ENCODE results near the gene STK33. TPM values are rescaled to one million over a fixed set of nuclear protein-coding genes. Genes with fewer than 3 reads are reported as not detected.

Gene STK33
- total RNA-seq, 1 experiment from 2014 or later, result not detected

- in situ Hi-C loops (cut with HindIII; ENCODE audit: low pct_unique_long_range_greater_than_20kb, low sequenced_read_pairs), result no loop called here
Observed at GRCh38 chr11:8390851-8391612, 203.0 kb downstream of the STK33 start.

DNA sequence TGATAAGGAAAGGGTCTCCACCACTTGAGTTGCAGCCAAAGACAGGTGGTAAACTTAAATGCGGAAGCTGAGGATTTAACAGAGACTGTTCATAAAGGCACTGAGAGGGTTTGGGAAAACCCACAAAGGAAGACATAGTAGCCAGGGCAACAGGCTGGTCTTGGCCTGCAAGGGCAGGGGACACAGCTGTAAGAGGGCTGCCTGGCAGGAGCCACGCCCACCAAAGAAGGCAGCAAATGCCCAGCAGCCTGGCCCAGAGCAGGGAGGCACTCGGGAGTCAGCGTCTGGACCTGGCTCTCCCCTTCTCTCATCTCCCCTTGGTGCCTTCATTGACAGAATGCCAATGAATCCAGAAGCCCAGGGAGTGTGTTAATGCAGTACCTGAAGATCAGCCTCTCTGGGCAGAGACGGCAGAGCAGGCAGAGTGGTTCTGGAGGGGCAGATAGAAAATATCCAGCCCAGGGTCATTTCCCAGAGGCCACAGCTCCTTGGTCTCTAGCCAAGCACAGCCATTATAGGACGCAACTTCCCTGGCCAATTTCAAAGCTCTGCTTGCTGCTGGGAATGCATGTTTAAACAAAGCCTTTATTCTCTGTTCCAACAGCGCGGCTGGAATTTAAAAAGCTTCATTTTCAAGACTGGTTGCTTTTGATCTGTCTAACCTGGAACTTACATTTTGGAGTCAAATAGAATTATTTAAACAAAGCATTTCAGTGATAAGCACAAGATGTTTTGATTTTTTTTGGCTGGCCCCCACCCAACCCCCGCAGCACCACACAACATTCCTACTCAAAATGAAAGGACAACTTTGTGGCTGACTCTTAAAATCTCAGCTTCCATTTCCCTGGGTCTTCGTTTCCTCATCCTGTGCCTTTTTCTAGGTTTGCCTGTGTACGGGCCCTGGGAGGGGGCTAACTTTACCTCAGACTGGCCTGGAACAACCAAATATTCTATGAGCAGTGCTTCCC, 204.7 kb downstream of the STK33 start:
- DNase-seq (ENCODE audit: low read depth, low spot score), result peak; percentile 34
- in situ Hi-C loops (cut with HindIII; ENCODE audit: low pct_unique_long_range_greater_than_20kb, low sequenced_read_pairs), result no loop called here

More at GRCh38 chr11:8390851-8391612, 203.0 kb downstream of the STK33 start:
- no peak for DNase-seq (ENCODE audit: low read depth, low spot score)

GRCh38 chr11:8387693-8388092, 206.3 kb downstream of the STK33 start:
- in situ Hi-C loops (cut with HindIII; ENCODE audit: low pct_unique_long_range_greater_than_20kb, low sequenced_read_pairs), result no loop called here
- no peak for DNase-seq (ENCODE audit: low read depth, low spot score)

GRCh38 chr11:8387141-8387540, 206.9 kb downstream of the STK33 start:
- DNase-seq (ENCODE audit: low read depth, low spot score), result no peak
- in situ Hi-C loops (cut with HindIII; ENCODE audit: low pct_unique_long_range_greater_than_20kb, low sequenced_read_pairs), result no loop called here

- DNase-seq (ENCODE audit: low read depth, low spot score), result no peak
- in situ Hi-C loops (cut with HindIII; ENCODE audit: low pct_unique_long_range_greater_than_20kb, low sequenced_read_pairs), result no loop called here
Observed at GRCh38 chr11:8386134-8386864, 207.7 kb downstream of the STK33 start.

DNA sequence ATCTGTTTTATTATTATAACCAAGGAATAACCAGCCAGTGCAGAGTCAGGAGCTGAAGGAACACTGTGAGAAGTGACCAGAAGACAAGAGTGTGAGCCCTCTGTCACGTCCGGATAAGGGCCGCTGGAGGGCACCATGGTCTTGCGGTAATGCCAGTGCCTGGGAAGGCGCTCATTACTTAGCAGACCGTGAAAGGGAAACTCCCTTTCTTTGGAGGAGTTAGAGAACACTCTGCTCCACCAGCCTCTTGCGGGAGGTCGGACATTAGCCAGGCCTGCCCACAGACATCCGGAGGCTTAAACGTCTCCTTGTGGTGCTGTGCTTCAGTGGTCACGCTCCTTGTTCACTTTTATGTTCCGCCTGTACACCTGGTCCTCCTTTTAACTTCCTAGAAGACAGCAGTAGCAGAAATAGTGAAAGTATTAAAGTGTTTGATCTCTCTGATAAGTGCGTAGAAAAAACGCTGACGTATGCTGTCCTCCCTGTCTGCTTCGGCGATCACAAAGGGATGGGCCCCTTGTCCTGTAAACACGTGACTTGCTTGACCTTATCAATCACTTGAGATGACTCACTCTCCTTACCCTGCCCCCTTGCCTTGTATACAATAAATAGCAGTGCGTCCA, 209.7 kb downstream of the STK33 start:
- peak; percentile 93 for DNase-seq (ENCODE audit: low read depth, low spot score)
- in situ Hi-C loops (cut with HindIII; ENCODE audit: low pct_unique_long_range_greater_than_20kb, low sequenced_read_pairs), result no loop called here

GRCh38 chr11:8383627-8384026, 210.4 kb downstream of the STK33 start:
- in situ Hi-C loops (cut with HindIII; ENCODE audit: low pct_unique_long_range_greater_than_20kb, low sequenced_read_pairs), result no loop called here
- DNase-seq (ENCODE audit: low read depth, low spot score), result no peak

DNA sequence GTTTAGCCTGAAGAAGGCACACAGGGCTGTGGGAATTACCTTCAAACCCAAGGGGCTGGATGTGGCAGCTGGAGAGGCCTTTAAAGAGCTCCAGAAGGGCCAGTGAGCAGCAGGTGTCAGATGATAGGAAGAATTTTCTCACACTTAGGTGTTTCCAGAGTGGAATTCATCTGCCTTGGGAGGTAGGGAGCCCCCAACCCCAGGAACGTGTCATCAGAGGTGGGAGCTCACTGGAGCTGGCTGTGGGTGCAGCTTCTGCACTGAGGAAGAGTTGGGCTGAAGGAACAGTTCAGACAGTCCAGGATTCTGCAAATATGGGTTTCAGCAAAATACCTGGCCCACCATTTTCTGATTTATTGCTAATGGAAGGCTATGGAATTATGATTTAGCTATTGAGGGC, 210.8 kb downstream of the STK33 start:
- in situ Hi-C loops (cut with HindIII; ENCODE audit: low pct_unique_long_range_greater_than_20kb, low sequenced_read_pairs), result no loop called here

GRCh38 chr11:8382436-8383053, 211.5 kb downstream of the STK33 start:
- no peak for DNase-seq (ENCODE audit: low read depth, low spot score)
- in situ Hi-C loops (cut with HindIII; ENCODE audit: low pct_unique_long_range_greater_than_20kb, low sequenced_read_pairs), result no loop called here

More for the DNA sequence above, 210.8 kb downstream of the STK33 start:
- DNase-seq (ENCODE audit: low read depth, low spot score), result no peak

DNA sequence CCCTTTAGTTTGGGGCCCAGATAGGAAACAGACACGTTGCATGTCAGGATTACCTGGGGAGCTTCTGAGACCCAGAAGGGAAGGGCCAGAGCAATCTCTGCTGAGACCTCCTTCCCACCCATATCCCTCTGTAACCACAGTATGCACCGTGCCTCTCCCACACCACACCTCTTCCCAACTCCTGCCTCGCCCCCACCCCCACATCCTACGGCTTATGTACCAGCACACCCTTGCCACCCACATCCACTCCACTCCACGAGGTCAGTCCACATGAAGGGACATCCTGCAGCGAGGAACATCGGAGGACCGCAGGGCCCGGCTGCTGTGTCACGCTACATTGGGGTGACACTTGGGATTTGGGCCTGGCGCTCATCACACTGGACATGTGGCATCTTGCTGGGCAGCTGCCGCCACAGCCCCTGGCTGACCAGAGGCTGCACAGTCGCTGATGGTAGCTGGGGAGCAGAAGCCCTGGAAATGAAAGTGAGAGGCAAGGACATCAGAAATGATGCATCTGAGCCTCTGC, 212.1 kb downstream of the STK33 start:
- in situ Hi-C loops (cut with HindIII; ENCODE audit: low pct_unique_long_range_greater_than_20kb, low sequenced_read_pairs), result no loop called here
- DNase-seq (ENCODE audit: low read depth, low spot score), result no peak

GRCh38 chr11:8381343-8381742, 212.7 kb downstream of the STK33 start:
- in situ Hi-C loops (cut with HindIII; ENCODE audit: low pct_unique_long_range_greater_than_20kb, low sequenced_read_pairs), result no loop called here
- DNase-seq (ENCODE audit: low read depth, low spot score), result no peak

GRCh38 chr11:8375932-8376331, 218.1 kb downstream of the STK33 start:
- no peak for DNase-seq (ENCODE audit: low read depth, low spot score)
- in situ Hi-C loops (cut with HindIII; ENCODE audit: low pct_unique_long_range_greater_than_20kb, low sequenced_read_pairs), result no loop called here

GRCh38 chr11:8375460-8375859, 218.6 kb downstream of the STK33 start:
- in situ Hi-C loops (cut with HindIII; ENCODE audit: low pct_unique_long_range_greater_than_20kb, low sequenced_read_pairs), result no loop called here

DNA sequence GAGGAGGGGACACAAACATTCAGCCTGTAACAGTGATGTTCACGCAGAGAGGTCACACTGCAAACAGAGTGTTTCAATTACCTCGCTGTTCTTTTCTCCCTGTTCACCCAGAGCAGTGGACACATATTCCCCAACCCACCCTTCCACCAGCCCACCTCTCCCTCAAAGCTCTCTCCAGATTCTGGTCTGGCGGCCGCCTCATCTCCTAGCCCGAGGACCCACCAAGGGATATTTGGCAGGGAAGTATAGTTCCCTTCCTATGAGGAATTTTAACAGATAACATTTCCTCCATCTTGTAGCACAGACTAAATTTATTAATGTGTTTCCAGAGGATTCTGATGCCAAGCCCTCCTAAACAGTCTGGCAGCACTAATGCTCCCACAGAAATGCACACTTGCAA, 219.3 kb downstream of the STK33 start:
- DNase-seq (ENCODE audit: low read depth, low spot score), result no peak
- in situ Hi-C loops (cut with HindIII; ENCODE audit: low pct_unique_long_range_greater_than_20kb, low sequenced_read_pairs), result no loop called here

More at GRCh38 chr11:8375460-8375859, 218.6 kb downstream of the STK33 start:
- no peak for DNase-seq (ENCODE audit: low read depth, low spot score)

GRCh38 chr11:8373519-8374432, 220.3 kb downstream of the STK33 start:
- no peak for DNase-seq (ENCODE audit: low read depth, low spot score)
- in situ Hi-C loops (cut with HindIII; ENCODE audit: low pct_unique_long_range_greater_than_20kb, low sequenced_read_pairs), result no loop called here
